Smooth muscle cell (in vitro differentiated cells): ENCODE measurements around the gene DRAM2. TPM values are rescaled to one million over a fixed set of nuclear protein-coding genes. Genes with fewer than 3 reads are reported as not detected.

Experiments
- DNase-seq: peaks from one replicate; lab custom pipeline; 2025; ENCODE audit not compliant: unreplicated experiment; lab: John Stamatoyannopoulos, UW
- H2AFZ ChIP-seq: fragments of 200-600 bp; sonication (generic); 2 replicates; pipeline ENCODE4 v1.6.0; 2016; ENCODE audit warnings: antibody characterized with exemption, low read depth, mild to moderate bottlenecking
- H3F3A ChIP-seq: fragments of 200-600 bp; sonication (generic); 2 replicates; pipeline ENCODE4 v1.6.0; 2017; ENCODE audit warnings: antibody characterized with exemption, low read depth
- H3K27ac ChIP-seq: fragments of 200-600 bp; sonication (generic); 2 replicates; pipeline ENCODE4 v1.5.1; 2016; ENCODE audit warnings: low read depth, mild to moderate bottlenecking
- H3K27me3 ChIP-seq: fragments of 200-600 bp; sonication (generic); 2 replicates; pipeline ENCODE4 v1.6.1; 2016; ENCODE audit warnings: low read depth, mild to moderate bottlenecking
- H3K36me3 ChIP-seq: fragments of 200-600 bp; sonication (generic); 2 replicates; pipeline ENCODE4 v1.5.1; 2016; ENCODE audit warnings: low read depth
- H3K4me1 ChIP-seq: fragments of 200-600 bp; sonication (generic); 2 replicates; pipeline ENCODE4 v1.5.1; 2016; ENCODE audit warnings: low read depth
- H3K4me2 ChIP-seq: fragments of 200-600 bp; sonication (generic); 2 replicates; pipeline ENCODE4 v1.6.0; 2016; ENCODE audit warnings: mild to moderate bottlenecking
- H3K4me3 ChIP-seq: fragments of 200-600 bp; sonication (generic); 2 replicates; pipeline ENCODE4 v1.5.1; 2016; ENCODE audit warnings: mild to moderate bottlenecking
- H3K79me2 ChIP-seq: fragments of 200-600 bp; sonication (generic); 2 replicates; pipeline ENCODE4 v1.6.0; 2016; ENCODE audit warnings: low read depth, mild to moderate bottlenecking
- H3K9ac ChIP-seq: fragments of 200-600 bp; sonication (generic); 2 replicates; pipeline ENCODE4 v1.6.0; 2016; ENCODE audit warnings: low read depth
- H3K9me3 ChIP-seq: fragments of 200-600 bp; sonication (generic); replicated peaks from 2 replicates; pipeline ENCODE4 v1.5.1; 2016; ENCODE audit warnings: low read depth
- H4K20me1 ChIP-seq: fragments of 200-600 bp; sonication (generic); 2 replicates; pipeline ENCODE4 v1.6.0; 2016; ENCODE audit warnings: low read depth
- CTCF ChIP-seq: fragments of 200-600 bp; sonication (generic); IDR thresholded peaks from 2 replicates; pipeline ENCODE4 v1.5.1; 2017; ENCODE audit warnings: borderline replicate concordance, mild to moderate bottlenecking, antibody characterized with exemption; ENCODE audit not compliant: insufficient read depth, poor library complexity, severe bottlenecking
- WGBS: methylation state at CpG from one replicate; pipeline ENCODE4 v1.1.7; 2016; ENCODE audit warnings: low lambda C conversion rate; 5-methylcytosine and 5-hydroxymethylcytosine counted together
- polyA plus RNA-seq: library from polyadenylated mRNA; unstranded; fragments of >200 nt; fragmentation: Nextera tagmentation; extraction: Ambion mirVana; gene quantifications from 2 replicates; pipeline ENCODE4 v1.2.1, GENCODE V29; 2016
- total RNA-seq: library from RNA; depleted of rRNA; stranded (reverse); fragments of >200 nt; gene quantifications from 2 replicates; pipeline ENCODE4 v1.2.3, GENCODE V29; 2014

Gene DRAM2
- 122 and 147 TPM in 2 replicates for total RNA-seq
- 74.1 and 80.3 TPM in 2 replicates for polyA plus RNA-seq

- H3K27me3 ChIP-seq = no peaks in the 10 kb centered on the region
- H3K27ac ChIP-seq = peak within 1 kb of the TSS; percentile 78
- peaks cover 6% of the 10 kb centered on the region for H3F3A ChIP-seq
- TF ChIP-seq CTCF = no peak
- H2AFZ ChIP-seq = peak within 1 kb of the TSS; percentile 99
- H4K20me1 ChIP-seq = peaks cover 20% of the 10 kb centered on the region
- peak; percentile 62 for DNase-seq
- peak within 1 kb of the TSS; percentile 92 for H3K4me3 ChIP-seq
- H3K79me2 ChIP-seq = peaks cover 68% of the 10 kb centered on the region
- 1% methylated on average over 51 of the region's 68 CpGs for WGBS
- peak within 1 kb of the TSS; percentile 91 for H3K4me2 ChIP-seq
- no peaks in the 10 kb centered on the region for H3K36me3 ChIP-seq
- peak within 1 kb of the TSS; percentile 79 for H3K9ac ChIP-seq
- peaks cover 23% of the 10 kb centered on the region for H3K4me1 ChIP-seq
- no peaks in the 10 kb centered on the region for H3K9me3 ChIP-seq
Observed at GRCh38 chr1:111139956-111140679, at the start of gene DRAM2, which contains the start of gene CEPT1. DRAM2 (minus strand) TSS chr1:111140093; CDS start chr1:111131554, 8,539 bp downstream. CEPT1 (plus strand) TSS chr1:111140223; CDS start chr1:111147715, 7,492 bp downstream.

GRCh38 chr1:111184663-111185062, 44.8 kb upstream of the DRAM2 start:
- Histone ChIP-seq H3K79me2 (no peaks in the 10 kb centered on the region), H3K4me2 (no peak overlapping the region), H3F3A (peaks cover 5% of the 10 kb centered on the region), H3K4me1 (no peaks in the 10 kb centered on the region), H3K27me3 (no peaks in the 10 kb centered on the region), H3K27ac (no peak overlapping the region), H4K20me1 (no peaks in the 10 kb centered on the region), H3K36me3 (peaks cover 11% of the 10 kb centered on the region), H2AFZ (no peak overlapping the region), H3K9me3 (no peaks in the 10 kb centered on the region), H3K9ac (no peak overlapping the region), H3K4me3 (no peak overlapping the region)
- no peak for TF ChIP-seq CTCF
- no peak for DNase-seq

- H3K36me3 ChIP-seq = peaks cover 11% of the 10 kb centered on the region
- no peak overlapping the region for H3K4me2 ChIP-seq
- H3K9me3 ChIP-seq = no peaks in the 10 kb centered on the region
- H3K4me1 ChIP-seq = no peaks in the 10 kb centered on the region
- no peaks in the 10 kb centered on the region for H4K20me1 ChIP-seq
- no peaks in the 10 kb centered on the region for H3K27me3 ChIP-seq
- H3K79me2 ChIP-seq = no peaks in the 10 kb centered on the region
- no peak overlapping the region for H3K9ac ChIP-seq
- no peak overlapping the region for H3K27ac ChIP-seq
- H2AFZ ChIP-seq = no peak overlapping the region
- no peaks in the 10 kb centered on the region for H3F3A ChIP-seq
- no peak for DNase-seq
- WGBS = 92% methylated on average over 6 of the region's 6 CpGs
- TF ChIP-seq CTCF = no peak
- no peak overlapping the region for H3K4me3 ChIP-seq
Observed at GRCh38 chr1:111183308-111184069, 43.6 kb upstream of the DRAM2 start.
